K562 (cell line): ENCODE measurements around the gene ACER3. TPM values are rescaled to one million over a fixed set of nuclear protein-coding genes. Genes with fewer than 3 reads are reported as not detected.

Source experiments
- CBFA2T2 ChIP-seq: fragments of 450-650 bp; conservative IDR thresholded peaks from 2 replicates; pipeline ENCODE4 v1.6.1; 2017; ENCODE audit warnings: mild to moderate bottlenecking
- CBX3 ChIP-seq, 2 experiments: IDR thresholded peaks; 1 replicate in 1 of 2; 2 replicates in 1 of 2; pipeline ENCODE4 v1.6.1; 2012; ENCODE audit warnings: inconsistent platforms in 2 of 2, low read length in 2 of 2, borderline replicate concordance in 1 of 2, control low read depth in 1 of 2
- CUX1 ChIP-seq: fragments of 200-800 bp; sonication (Bioruptor generic); IDR thresholded peaks from 2 replicates; pipeline ENCODE4 v1.6.1; 2016; ENCODE audit warnings: missing genetic modification characterization, missing compliant biosample characterization
- DDX20 ChIP-seq: fragments of 450-650 bp; IDR thresholded peaks from 2 replicates; pipeline ENCODE4 v1.6.1; 2016; ENCODE audit warnings: missing genetic modification characterization, low read depth, mild to moderate bottlenecking, missing compliant biosample characterization, moderate library complexity
- FOXM1 ChIP-seq, 2 experiments: fragments of 450-650 bp in 1 of 2; sonication (generic) in 1 of 2; formaldehyde crosslinking in 1 of 2; IDR thresholded peaks; 2 replicates each; pipeline versions ENCODE4 v1.6.1 to v1.9.0; 2017 to 2022; ENCODE audit warnings: low read depth in 2 of 2, mild to moderate bottlenecking in 2 of 2, missing genetic modification reagents in 1 of 2, moderate library complexity in 1 of 2
- GABPA ChIP-seq: fragments of 200-800 bp; sonication (Bioruptor generic); conservative IDR thresholded peaks from 2 replicates; pipeline ENCODE4 v1.6.1; 2016; ENCODE audit warnings: low read depth, missing genetic modification characterization, missing compliant biosample characterization
- HDAC2 ChIP-seq: fragments of 450-650 bp; IDR thresholded peaks from 2 replicates; pipeline ENCODE4 v1.6.1; 2016; ENCODE audit warnings: mild to moderate bottlenecking
- HDGF ChIP-seq: fragments of 450-650 bp; IDR thresholded peaks from 2 replicates; pipeline ENCODE4 v1.6.1; 2016
- ID3 ChIP-seq, 2 experiments: fragments of 250-450 bp in 1 of 2; fragments of 450-650 bp in 1 of 2; sonication (Bioruptor Pico) in 1 of 2; IDR thresholded peaks; 2 replicates each; pipeline versions ENCODE4 v1.6.1 to v1.8.0; 2016 to 2021; ENCODE audit warnings: mild to moderate bottlenecking in 2 of 2, moderate library complexity in 2 of 2, missing compliant biosample characterization in 1 of 2, missing genetic modification characterization in 1 of 2
- NKRF ChIP-seq: fragments of 450-650 bp; IDR thresholded peaks from 2 replicates; pipeline ENCODE4 v1.6.1; 2016; ENCODE audit warnings: borderline replicate concordance
- RBBP5 ChIP-seq: fragments of 200-600 bp; sonication (generic); IDR thresholded peaks from 2 replicates; pipeline ENCODE4 v1.6.1; 2012; ENCODE audit warnings: borderline replicate concordance, mild to moderate bottlenecking, low read length, control low read depth, inconsistent platforms; ENCODE audit not compliant: insufficient read depth, poor library complexity, severe bottlenecking
- THAP7 ChIP-seq: fragments of 250-450 bp; sonication (Bioruptor Pico); IDR thresholded peaks from 2 replicates; pipeline ENCODE4 v1.5.0; 2021
- USF1 ChIP-seq: sonication (generic); formaldehyde crosslinking; IDR thresholded peaks from 2 replicates; pipeline ENCODE4 v1.9.0; 2022; ENCODE audit warnings: mild to moderate bottlenecking, missing genetic modification reagents
- ZNF444 ChIP-seq: fragments of 250-450 bp; sonication (Bioruptor Pico); IDR thresholded peaks from 2 replicates; pipeline ENCODE4 v1.4.0; 2020; ENCODE audit warnings: mild to moderate bottlenecking, moderate library complexity
- ZNF695 ChIP-seq: fragments of 450-650 bp; formaldehyde crosslinking; IDR thresholded peaks from 2 replicates; pipeline ENCODE4 v1.4.0; 2020; ENCODE audit warnings: mild to moderate bottlenecking, moderate library complexity
- polyA plus RNA-seq, 8 experiments: library from polyadenylated mRNA; depleted of rRNA in 4 of 8; stranded (reverse) in 5 of 8; unstranded in 3 of 8; fragments of >200 nt; fragmentation: Nextera tagmentation in 2 of 8; fragmentation: Illumina TruSeq in 1 of 8; extraction: Ambion mirVana in 2 of 8; extraction: Trizol in 1 of 8; gene quantifications; 2 replicates each; pipeline versions ENCODE4 v1.2.1 to v1.2.3, GENCODE V29; 2011 to 2014; ENCODE audit warnings: inconsistent platforms in 1 of 8, missing spikeins in 1 of 8
- total RNA-seq, 7 experiments: library from RNA; depleted of rRNA in 6 of 7; stranded (reverse); fragments of >200 nt in 6 of 7; fragmentation: Illumina TruSeq in 2 of 7; extraction: Trizol in 2 of 7; gene quantifications; 2 replicates each; pipeline versions ENCODE4 v1.2.1 to v1.2.3, GENCODE V29; 2011 to 2021; ENCODE audit warnings: low replicate concordance in 1 of 7

ACER3 gene
- total and polyA plus RNA-seq, 9 of the 15 experiments (the other 6 are each of a cell fraction or from before 2014, with no cell fraction given): 2.0 to 23.8 (median 9.5) TPM

GRCh38 chr11:77053217-77054015, 192.7 kb downstream of the ACER3 start (continued):
- TF ChIP-seq CUX1 (CRISPR knock-in tag) (no peak), FOXM1 (IDR thresholded peaks at IDR 0.05; ENCODE audit: low read depth) (no peak), FOXM1 (CRISPR knock-in tag; IDR thresholded peaks at IDR 0.05; ENCODE audit: low read depth) (no peak), THAP7 (CRISPR knock-in tag) (no peak), ZNF444 (CRISPR knock-in tag) (0 out of 2 replicates have a peak, but pooled peaks have one; percentile 63), NKRF (no peak), ZNF695 (CRISPR knock-in tag) (no peak), DDX20 (0 out of 2 replicates have a peak, but pooled peaks have one; percentile 57), HDAC2 (no peak), ID3 (CRISPR knock-in tag; IDR thresholded peaks at IDR 0.05) (no peak), ID3 (tag; IDR thresholded peaks at IDR 0.05) (peak; percentile 95), CBX3 (IDR thresholded peaks at IDR 0.05; ENCODE audit: borderline replicate concordance in 1 of 2, low read length in 2 of 2) (no peak), GABPA (tag) (no peak), HDGF (no peak), USF1 (no peak), RBBP5 (no peak), CBFA2T2 (peak; percentile 67)
